ENCODE results near the gene SERPINA1. TPM values are rescaled to one million over a fixed set of nuclear protein-coding genes. Genes with fewer than 3 reads are reported as not detected.

SERPINA1 gene
- total and polyA plus RNA-seq, 2 of the 13 experiments (the other 11 are each of a cell fraction or from before 2014, with no cell fraction given) = 3,266 to 11,015 TPM

DNA sequence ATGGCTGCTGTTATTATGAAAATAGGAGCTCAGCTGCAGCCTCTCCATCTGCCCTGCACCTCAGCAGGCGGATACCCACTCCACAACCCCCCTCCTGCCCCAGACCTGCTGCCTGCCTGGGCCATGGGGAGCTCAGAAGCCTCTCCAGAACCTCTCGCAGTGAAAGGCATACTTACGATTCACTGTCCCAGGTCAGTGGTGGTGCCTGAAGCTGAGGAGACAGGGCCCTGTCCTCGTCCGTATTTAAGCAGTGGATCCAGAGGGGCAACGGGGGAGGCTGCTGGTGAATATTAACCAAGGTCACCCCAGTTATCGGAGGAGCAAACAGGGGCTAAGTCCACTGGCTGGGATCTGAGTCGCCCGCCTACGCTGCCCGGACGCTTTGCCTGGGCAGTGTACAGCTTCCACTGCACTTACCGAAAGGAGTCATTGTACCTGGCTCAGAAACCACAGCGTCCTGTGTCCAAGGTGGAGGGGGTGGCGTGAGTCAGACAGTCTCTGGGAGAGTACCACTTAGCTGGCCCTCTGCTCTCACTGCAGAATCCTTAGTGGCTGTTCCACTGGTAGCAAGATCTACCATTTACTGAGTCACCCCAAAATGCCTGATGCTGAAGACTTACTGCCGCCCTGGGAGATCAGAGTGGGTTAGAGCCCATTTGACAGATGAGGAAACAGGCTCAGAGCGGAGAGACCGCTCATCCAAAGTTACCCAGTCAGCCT, at the start of gene SERPINA1 (continued):
- TF ChIP-seq, protein P1, sequence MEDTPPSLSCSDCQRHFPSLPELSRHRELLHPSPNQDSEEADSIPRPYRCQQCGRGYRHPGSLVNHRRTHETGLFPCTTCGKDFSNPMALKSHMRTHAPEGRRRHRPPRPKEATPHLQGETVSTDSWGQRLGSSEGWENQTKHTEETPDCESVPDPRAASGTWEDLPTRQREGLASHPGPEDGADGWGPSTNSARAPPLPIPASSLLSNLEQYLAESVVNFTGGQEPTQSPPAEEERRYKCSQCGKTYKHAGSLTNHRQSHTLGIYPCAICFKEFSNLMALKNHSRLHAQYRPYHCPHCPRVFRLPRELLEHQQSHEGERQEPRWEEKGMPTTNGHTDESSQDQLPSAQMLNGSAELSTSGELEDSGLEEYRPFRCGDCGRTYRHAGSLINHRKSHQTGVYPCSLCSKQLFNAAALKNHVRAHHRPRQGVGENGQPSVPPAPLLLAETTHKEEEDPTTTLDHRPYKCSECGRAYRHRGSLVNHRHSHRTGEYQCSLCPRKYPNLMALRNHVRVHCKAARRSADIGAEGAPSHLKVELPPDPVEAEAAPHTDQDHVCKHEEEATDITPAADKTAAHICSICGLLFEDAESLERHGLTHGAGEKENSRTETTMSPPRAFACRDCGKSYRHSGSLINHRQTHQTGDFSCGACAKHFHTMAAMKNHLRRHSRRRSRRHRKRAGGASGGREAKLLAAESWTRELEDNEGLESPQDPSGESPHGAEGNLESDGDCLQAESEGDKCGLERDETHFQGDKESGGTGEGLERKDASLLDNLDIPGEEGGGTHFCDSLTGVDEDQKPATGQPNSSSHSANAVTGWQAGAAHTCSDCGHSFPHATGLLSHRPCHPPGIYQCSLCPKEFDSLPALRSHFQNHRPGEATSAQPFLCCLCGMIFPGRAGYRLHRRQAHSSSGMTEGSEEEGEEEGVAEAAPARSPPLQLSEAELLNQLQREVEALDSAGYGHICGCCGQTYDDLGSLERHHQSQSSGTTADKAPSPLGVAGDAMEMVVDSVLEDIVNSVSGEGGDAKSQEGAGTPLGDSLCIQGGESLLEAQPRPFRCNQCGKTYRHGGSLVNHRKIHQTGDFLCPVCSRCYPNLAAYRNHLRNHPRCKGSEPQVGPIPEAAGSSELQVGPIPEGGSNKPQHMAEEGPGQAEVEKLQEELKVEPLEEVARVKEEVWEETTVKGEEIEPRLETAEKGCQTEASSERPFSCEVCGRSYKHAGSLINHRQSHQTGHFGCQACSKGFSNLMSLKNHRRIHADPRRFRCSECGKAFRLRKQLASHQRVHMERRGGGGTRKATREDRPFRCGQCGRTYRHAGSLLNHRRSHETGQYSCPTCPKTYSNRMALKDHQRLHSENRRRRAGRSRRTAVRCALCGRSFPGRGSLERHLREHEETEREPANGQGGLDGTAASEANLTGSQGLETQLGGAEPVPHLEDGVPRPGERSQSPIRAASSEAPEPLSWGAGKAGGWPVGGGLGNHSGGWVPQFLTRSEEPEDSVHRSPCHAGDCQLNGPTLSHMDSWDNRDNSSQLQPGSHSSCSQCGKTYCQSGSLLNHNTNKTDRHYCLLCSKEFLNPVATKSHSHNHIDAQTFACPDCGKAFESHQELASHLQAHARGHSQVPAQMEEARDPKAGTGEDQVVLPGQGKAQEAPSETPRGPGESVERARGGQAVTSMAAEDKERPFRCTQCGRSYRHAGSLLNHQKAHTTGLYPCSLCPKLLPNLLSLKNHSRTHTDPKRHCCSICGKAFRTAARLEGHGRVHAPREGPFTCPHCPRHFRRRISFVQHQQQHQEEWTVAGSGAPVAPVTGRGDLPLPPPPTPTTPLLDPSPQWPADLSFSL (CRISPR knock-in tag; IDR thresholded peaks at IDR 0.05) = no peak
- TF ChIP-seq YEATS4 (CRISPR knock-in tag; IDR thresholded peaks at IDR 0.05; ENCODE audit: borderline replicate concordance) = 0 out of 2 replicates have a peak, but pooled peaks have one; percentile 21
- no peak for TF ChIP-seq NPAS2 (CRISPR knock-in tag; IDR thresholded peaks at IDR 0.05; ENCODE audit: borderline replicate concordance)
- TF ChIP-seq CAMTA2 (CRISPR knock-in tag; IDR thresholded peaks at IDR 0.05; ENCODE audit: borderline replicate concordance) = 0 out of 2 replicates have a peak, but pooled peaks have one; percentile 41
- peak; percentile 68 for TF ChIP-seq ELF3 (CRISPR knock-in tag; IDR thresholded peaks at IDR 0.05)
- TF ChIP-seq RELA (CRISPR knock-in tag; IDR thresholded peaks at IDR 0.05) = peak; percentile 69; the same call in 1 of the 2 replicates
- peak; percentile 92 for TF ChIP-seq ZFX (CRISPR knock-in tag; IDR thresholded peaks at IDR 0.05; ENCODE audit: low read depth)
- no peak for TF ChIP-seq MAZ (IDR thresholded peaks at IDR 0.05; ENCODE audit: borderline replicate concordance, low read depth, low read length)
- TF ChIP-seq MAZ (CRISPR knock-in tag; IDR thresholded peaks at IDR 0.05; ENCODE audit: low read depth) = peak; percentile 92
- peak; percentile 84 for TF ChIP-seq XRCC5 (optimal IDR thresholded peaks at IDR 0.05; ENCODE audit: low read length)
- TF ChIP-seq, protein P2, sequence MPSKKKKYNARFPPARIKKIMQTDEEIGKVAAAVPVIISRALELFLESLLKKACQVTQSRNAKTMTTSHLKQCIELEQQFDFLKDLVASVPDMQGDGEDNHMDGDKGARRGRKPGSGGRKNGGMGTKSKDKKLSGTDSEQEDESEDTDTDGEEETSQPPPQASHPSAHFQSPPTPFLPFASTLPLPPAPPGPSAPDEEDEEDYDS (CRISPR knock-in tag; IDR thresholded peaks at IDR 0.05) = peak; percentile 99
- TF ChIP-seq, protein P3, sequence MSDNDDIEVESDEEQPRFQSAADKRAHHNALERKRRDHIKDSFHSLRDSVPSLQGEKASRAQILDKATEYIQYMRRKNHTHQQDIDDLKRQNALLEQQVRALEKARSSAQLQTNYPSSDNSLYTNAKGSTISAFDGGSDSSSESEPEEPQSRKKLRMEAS (IDR thresholded peaks at IDR 0.05) = peak; percentile 62
- TF ChIP-seq, protein P4, sequence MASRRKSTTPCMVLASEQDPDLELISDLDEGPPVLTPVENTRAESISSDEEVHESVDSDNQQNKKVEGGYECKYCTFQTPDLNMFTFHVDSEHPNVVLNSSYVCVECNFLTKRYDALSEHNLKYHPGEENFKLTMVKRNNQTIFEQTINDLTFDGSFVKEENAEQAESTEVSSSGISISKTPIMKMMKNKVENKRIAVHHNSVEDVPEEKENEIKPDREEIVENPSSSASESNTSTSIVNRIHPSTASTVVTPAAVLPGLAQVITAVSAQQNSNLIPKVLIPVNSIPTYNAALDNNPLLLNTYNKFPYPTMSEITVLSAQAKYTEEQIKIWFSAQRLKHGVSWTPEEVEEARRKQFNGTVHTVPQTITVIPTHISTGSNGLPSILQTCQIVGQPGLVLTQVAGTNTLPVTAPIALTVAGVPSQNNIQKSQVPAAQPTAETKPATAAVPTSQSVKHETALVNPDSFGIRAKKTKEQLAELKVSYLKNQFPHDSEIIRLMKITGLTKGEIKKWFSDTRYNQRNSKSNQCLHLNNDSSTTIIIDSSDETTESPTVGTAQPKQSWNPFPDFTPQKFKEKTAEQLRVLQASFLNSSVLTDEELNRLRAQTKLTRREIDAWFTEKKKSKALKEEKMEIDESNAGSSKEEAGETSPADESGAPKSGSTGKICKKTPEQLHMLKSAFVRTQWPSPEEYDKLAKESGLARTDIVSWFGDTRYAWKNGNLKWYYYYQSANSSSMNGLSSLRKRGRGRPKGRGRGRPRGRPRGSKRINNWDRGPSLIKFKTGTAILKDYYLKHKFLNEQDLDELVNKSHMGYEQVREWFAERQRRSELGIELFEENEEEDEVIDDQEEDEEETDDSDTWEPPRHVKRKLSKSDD (CRISPR knock-in tag; IDR thresholded peaks at IDR 0.05; ENCODE audit: low read depth) = peak; percentile 92
- TF ChIP-seq, protein P5, sequence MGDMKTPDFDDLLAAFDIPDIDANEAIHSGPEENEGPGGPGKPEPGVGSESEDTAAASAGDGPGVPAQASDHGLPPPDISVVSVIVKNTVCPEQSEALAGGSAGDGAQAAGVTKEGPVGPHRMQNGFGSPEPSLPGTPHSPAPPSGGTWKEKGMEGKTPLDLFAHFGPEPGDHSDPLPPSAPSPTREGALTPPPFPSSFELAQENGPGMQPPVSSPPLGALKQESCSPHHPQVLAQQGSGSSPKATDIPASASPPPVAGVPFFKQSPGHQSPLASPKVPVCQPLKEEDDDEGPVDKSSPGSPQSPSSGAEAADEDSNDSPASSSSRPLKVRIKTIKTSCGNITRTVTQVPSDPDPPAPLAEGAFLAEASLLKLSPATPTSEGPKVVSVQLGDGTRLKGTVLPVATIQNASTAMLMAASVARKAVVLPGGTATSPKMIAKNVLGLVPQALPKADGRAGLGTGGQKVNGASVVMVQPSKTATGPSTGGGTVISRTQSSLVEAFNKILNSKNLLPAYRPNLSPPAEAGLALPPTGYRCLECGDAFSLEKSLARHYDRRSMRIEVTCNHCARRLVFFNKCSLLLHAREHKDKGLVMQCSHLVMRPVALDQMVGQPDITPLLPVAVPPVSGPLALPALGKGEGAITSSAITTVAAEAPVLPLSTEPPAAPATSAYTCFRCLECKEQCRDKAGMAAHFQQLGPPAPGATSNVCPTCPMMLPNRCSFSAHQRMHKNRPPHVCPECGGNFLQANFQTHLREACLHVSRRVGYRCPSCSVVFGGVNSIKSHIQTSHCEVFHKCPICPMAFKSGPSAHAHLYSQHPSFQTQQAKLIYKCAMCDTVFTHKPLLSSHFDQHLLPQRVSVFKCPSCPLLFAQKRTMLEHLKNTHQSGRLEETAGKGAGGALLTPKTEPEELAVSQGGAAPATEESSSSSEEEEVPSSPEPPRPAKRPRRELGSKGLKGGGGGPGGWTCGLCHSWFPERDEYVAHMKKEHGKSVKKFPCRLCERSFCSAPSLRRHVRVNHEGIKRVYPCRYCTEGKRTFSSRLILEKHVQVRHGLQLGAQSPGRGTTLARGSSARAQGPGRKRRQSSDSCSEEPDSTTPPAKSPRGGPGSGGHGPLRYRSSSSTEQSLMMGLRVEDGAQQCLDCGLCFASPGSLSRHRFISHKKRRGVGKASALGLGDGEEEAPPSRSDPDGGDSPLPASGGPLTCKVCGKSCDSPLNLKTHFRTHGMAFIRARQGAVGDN (CRISPR knock-in tag; IDR thresholded peaks at IDR 0.05) = peak; percentile 96
